GM13977 (cell line): Measurements from ENCODE around the gene C1QA.

Experiments
- DNase-seq: peaks from one replicate; pipeline ENCODE4 v3.0.0; 2012; ENCODE audit warnings: low spot score
- CTCF ChIP-seq: IDR thresholded peaks from 2 replicates; pipeline ENCODE4 v1.5.1; 2012; ENCODE audit warnings: mild to moderate bottlenecking, control low read depth; ENCODE audit not compliant: insufficient read depth; ENCODE audit errors: extremely low read depth, missing control alignments
- in situ Hi-C: fragments of 300-500 bp; cut with MboI; formaldehyde crosslinking; loops from one replicate; pipeline ENCODE4 v1.12.0; 2022; ENCODE audit warnings: low sequenced_read_pairs, low pct_unique_long_range_greater_than_20kb, mixed read lengths, inconsistent platforms; ENCODE audit not compliant: unreplicated experiment

C1QA gene

GRCh38 chr1:22616571-22616970 is 19.9 kb upstream of the C1QA start:
- no peak for DNase-seq
- no peak for TF ChIP-seq CTCF
- in situ Hi-C loops = no loop called here

- DNase-seq = no peak
Measured at GRCh38 chr1:22618056-22618455, 18.4 kb upstream of the C1QA start.

GRCh38 chr1:22619252-22619651 is 17.2 kb upstream of the C1QA start:
- no peak for TF ChIP-seq CTCF
- DNase-seq = no peak
- in situ Hi-C loops = no loop called here

More at GRCh38 chr1:22618056-22618455, 18.4 kb upstream of the C1QA start:
- TF ChIP-seq CTCF = no peak
- in situ Hi-C loops = no loop called here

- no peak for TF ChIP-seq CTCF
- DNase-seq = no peak
- in situ Hi-C loops = no loop called here
Measured at GRCh38 chr1:22619798-22620197, 16.6 kb upstream of the C1QA start.

- in situ Hi-C loops = no loop called here
- TF ChIP-seq CTCF = no peak
- no peak for DNase-seq
Measured at GRCh38 chr1:22621761-22622160, 14.7 kb upstream of the C1QA start.

- no peak for DNase-seq
- TF ChIP-seq CTCF = no peak
- in situ Hi-C loops = loop anchor here (25.0 kb wide), 2 partner anchors 213 to 488 kb away; partner anchors contain the start of gene WNT4
Measured at GRCh38 chr1:22625262-22625925, 11.0 kb upstream of the C1QA start.
